K562 (cell line): ENCODE results near the gene ATF4. TPM values are rescaled to one million over a fixed set of nuclear protein-coding genes. Genes with fewer than 3 reads are reported as not detected.

Experiments
- BMI1 ChIP-seq: fragments of 150-350 bp; IDR thresholded peaks from 2 replicates; pipeline ENCODE4 v1.6.1; 2014; ENCODE audit warnings: low read length
- CXXC5 ChIP-seq: fragments of 250-450 bp; sonication (Bioruptor Pico); IDR thresholded peaks from 2 replicates; pipeline ENCODE4 v1.8.0; 2022; ENCODE audit warnings: inconsistent platforms, mild to moderate bottlenecking, moderate library complexity
- HNRNPH1 ChIP-seq: fragments of 200-400 bp; formaldehyde crosslinking; optimal IDR thresholded peaks from 2 replicates; pipeline ENCODE3; 2017; ENCODE audit warnings: low read depth, mild to moderate bottlenecking, low read length, moderate library complexity
- MIER1 ChIP-seq: fragments of 450-650 bp; IDR thresholded peaks from 2 replicates; pipeline ENCODE4 v1.6.1; 2016; ENCODE audit warnings: antibody characterized with exemption, mild to moderate bottlenecking, low read depth
- MTA3 ChIP-seq: fragments of 450-650 bp; formaldehyde crosslinking; IDR thresholded peaks from 2 replicates; pipeline ENCODE4 v1.6.1; 2017; ENCODE audit warnings: mild to moderate bottlenecking, borderline replicate concordance
- NFE2L1 ChIP-seq: fragments of 450-650 bp; IDR thresholded peaks from 2 replicates; pipeline ENCODE4 v1.6.1; 2016; ENCODE audit warnings: missing genetic modification characterization, low read depth, mild to moderate bottlenecking, missing compliant biosample characterization, moderate library complexity, borderline replicate concordance
- NR2C1 ChIP-seq, 2 experiments: fragments of 450-650 bp; IDR thresholded peaks; 2 replicates each; pipeline ENCODE4 v1.6.1; 2017; ENCODE audit warnings: mild to moderate bottlenecking in 2 of 2, antibody characterized with exemption in 1 of 2, inconsistent platforms in 1 of 2, missing compliant biosample characterization in 1 of 2, missing genetic modification characterization in 1 of 2
- NR4A1 ChIP-seq, 2 experiments: fragments of 250-450 bp in 1 of 2; fragments of 450-650 bp in 1 of 2; sonication (Bioruptor Pico) in 1 of 2; IDR thresholded peaks; 2 replicates each; pipeline versions ENCODE4 v1.4.0 to v1.6.1; 2016 to 2020; ENCODE audit warnings: mild to moderate bottlenecking in 2 of 2, missing compliant biosample characterization in 1 of 2, missing genetic modification characterization in 1 of 2, moderate library complexity in 1 of 2
- NRF1 ChIP-seq, 2 experiments: fragments of 450-650 bp; IDR thresholded peaks in 1 of 2; conservative IDR thresholded peaks in 1 of 2; 2 replicates each; pipeline ENCODE4 v1.6.1; 2014; ENCODE audit warnings: mild to moderate bottlenecking in 2 of 2
- PHF21A ChIP-seq: fragments of 450-650 bp; IDR thresholded peaks from 2 replicates; pipeline ENCODE4 v1.6.1; 2017; ENCODE audit warnings: low read depth, borderline replicate concordance
- PHF8 ChIP-seq: fragments of 200-600 bp; sonication (generic); IDR thresholded peaks from 2 replicates; pipeline ENCODE4 v1.6.1; 2012; ENCODE audit warnings: mixed run types, mild to moderate bottlenecking, inconsistent platforms, low read length, moderate library complexity, borderline replicate concordance
- SIN3A ChIP-seq, 2 experiments: fragments of 150-350 bp in 1 of 2; IDR thresholded peaks; 2 replicates each; pipeline ENCODE4 v1.6.1; 2011 to 2016; ENCODE audit warnings: borderline replicate concordance in 2 of 2, low read depth in 2 of 2, low read length in 2 of 2, mild to moderate bottlenecking in 2 of 2, moderate library complexity in 2 of 2; ENCODE audit not compliant: control insufficient read depth in 1 of 2
- TEAD1 ChIP-seq, 2 experiments: fragments of 450-650 bp in 1 of 2; sonication (generic) in 1 of 2; formaldehyde crosslinking; IDR thresholded peaks; 2 replicates each; pipeline versions ENCODE4 v1.4.0 to v1.8.0; 2020 to 2022; ENCODE audit warnings: mild to moderate bottlenecking in 2 of 2, missing genetic modification reagents in 1 of 2
- ZNF224 ChIP-seq: sonication (generic); formaldehyde crosslinking; IDR thresholded peaks from 2 replicates; pipeline ENCODE4 v1.8.0; 2022; ENCODE audit warnings: mild to moderate bottlenecking, missing genetic modification reagents
- ZNF263 ChIP-seq: sonication (generic); formaldehyde crosslinking; IDR thresholded peaks from 2 replicates; pipeline ENCODE4 v1.8.0; 2022; ENCODE audit warnings: mild to moderate bottlenecking, missing genetic modification reagents, borderline replicate concordance
- ZNF274 ChIP-seq: IDR thresholded peaks from 2 replicates; pipeline ENCODE4 v1.6.1; 2011; ENCODE audit warnings: low read depth, mild to moderate bottlenecking, low read length, moderate library complexity, borderline replicate concordance
- ZNF551 ChIP-seq: fragments of 250-450 bp; sonication (Bioruptor Pico); IDR thresholded peaks from 2 replicates; pipeline ENCODE4 v1.5.0; 2021; ENCODE audit warnings: mild to moderate bottlenecking, moderate library complexity
- polyA plus RNA-seq, 8 experiments: library from polyadenylated mRNA; depleted of rRNA in 4 of 8; stranded (reverse) in 5 of 8; unstranded in 3 of 8; fragments of >200 nt; fragmentation: Nextera tagmentation in 2 of 8; fragmentation: Illumina TruSeq in 1 of 8; extraction: Ambion mirVana in 2 of 8; extraction: Trizol in 1 of 8; gene quantifications; 2 replicates each; pipeline versions ENCODE4 v1.2.1 to v1.2.3, GENCODE V29; 2011 to 2014; ENCODE audit warnings: inconsistent platforms in 1 of 8, missing spikeins in 1 of 8
- total RNA-seq, 7 experiments: library from RNA; depleted of rRNA in 6 of 7; stranded (reverse); fragments of >200 nt in 6 of 7; fragmentation: Illumina TruSeq in 2 of 7; extraction: Trizol in 2 of 7; gene quantifications; 2 replicates each; pipeline versions ENCODE4 v1.2.1 to v1.2.3, GENCODE V29; 2011 to 2021; ENCODE audit warnings: low replicate concordance in 1 of 7
- TF ChIP-seq, protein P1 (sequence below): fragments of 200-800 bp; sonication (Bioruptor generic); IDR thresholded peaks from 2 replicates; pipeline ENCODE4 v1.6.1; 2016; ENCODE audit warnings: missing genetic modification characterization, missing compliant biosample characterization
- TF ChIP-seq, protein P2 (sequence below): fragments of 250-450 bp; sonication (Bioruptor Pico); IDR thresholded peaks from 2 replicates; pipeline ENCODE4 v1.5.0; 2021

The ATF4 gene
- total and polyA plus RNA-seq, 9 of the 15 experiments (the other 6 are each of a cell fraction or from before 2014, with no cell fraction given) = 93.1 to 723 (median 355) TPM

- no peak for TF ChIP-seq PHF21A
- TF ChIP-seq CXXC5 = peak; percentile 55
- TF ChIP-seq TEAD1 (CRISPR knock-in tag; IDR thresholded peaks at IDR 0.05) = peak in 1 of 2 experiments; percentile 65; a peak in 1 of 4 replicates
- TF ChIP-seq HNRNPH1 = no peak
- TF ChIP-seq, protein P1, sequence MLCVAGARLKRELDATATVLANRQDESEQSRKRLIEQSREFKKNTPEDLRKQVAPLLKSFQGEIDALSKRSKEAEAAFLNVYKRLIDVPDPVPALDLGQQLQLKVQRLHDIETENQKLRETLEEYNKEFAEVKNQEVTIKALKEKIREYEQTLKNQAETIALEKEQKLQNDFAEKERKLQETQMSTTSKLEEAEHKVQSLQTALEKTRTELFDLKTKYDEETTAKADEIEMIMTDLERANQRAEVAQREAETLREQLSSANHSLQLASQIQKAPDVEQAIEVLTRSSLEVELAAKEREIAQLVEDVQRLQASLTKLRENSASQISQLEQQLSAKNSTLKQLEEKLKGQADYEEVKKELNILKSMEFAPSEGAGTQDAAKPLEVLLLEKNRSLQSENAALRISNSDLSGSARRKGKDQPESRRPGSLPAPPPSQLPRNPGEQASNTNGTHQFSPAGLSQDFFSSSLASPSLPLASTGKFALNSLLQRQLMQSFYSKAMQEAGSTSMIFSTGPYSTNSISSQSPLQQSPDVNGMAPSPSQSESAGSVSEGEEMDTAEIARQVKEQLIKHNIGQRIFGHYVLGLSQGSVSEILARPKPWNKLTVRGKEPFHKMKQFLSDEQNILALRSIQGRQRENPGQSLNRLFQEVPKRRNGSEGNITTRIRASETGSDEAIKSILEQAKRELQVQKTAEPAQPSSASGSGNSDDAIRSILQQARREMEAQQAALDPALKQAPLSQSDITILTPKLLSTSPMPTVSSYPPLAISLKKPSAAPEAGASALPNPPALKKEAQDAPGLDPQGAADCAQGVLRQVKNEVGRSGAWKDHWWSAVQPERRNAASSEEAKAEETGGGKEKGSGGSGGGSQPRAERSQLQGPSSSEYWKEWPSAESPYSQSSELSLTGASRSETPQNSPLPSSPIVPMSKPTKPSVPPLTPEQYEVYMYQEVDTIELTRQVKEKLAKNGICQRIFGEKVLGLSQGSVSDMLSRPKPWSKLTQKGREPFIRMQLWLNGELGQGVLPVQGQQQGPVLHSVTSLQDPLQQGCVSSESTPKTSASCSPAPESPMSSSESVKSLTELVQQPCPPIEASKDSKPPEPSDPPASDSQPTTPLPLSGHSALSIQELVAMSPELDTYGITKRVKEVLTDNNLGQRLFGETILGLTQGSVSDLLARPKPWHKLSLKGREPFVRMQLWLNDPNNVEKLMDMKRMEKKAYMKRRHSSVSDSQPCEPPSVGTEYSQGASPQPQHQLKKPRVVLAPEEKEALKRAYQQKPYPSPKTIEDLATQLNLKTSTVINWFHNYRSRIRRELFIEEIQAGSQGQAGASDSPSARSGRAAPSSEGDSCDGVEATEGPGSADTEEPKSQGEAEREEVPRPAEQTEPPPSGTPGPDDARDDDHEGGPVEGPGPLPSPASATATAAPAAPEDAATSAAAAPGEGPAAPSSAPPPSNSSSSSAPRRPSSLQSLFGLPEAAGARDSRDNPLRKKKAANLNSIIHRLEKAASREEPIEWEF (CRISPR knock-in tag) = no peak
- no peak; the same call in 1 of the 2 replicates for TF ChIP-seq BMI1
- no peak for TF ChIP-seq ZNF551
- no peak for TF ChIP-seq NR4A1 (CRISPR knock-in tag; IDR thresholded peaks at IDR 0.05)
- TF ChIP-seq NR4A1 (tag; IDR thresholded peaks at IDR 0.05) = no peak
- no peak for TF ChIP-seq ZNF224 (CRISPR knock-in tag)
- TF ChIP-seq ZNF263 (CRISPR knock-in tag) = peak; percentile 72; the same call in 1 of the 2 replicates
- TF ChIP-seq NRF1 (conservative IDR thresholded peaks at IDR 0.05 in 1 of 2, IDR thresholded peaks at IDR 0.05 in 1 of 2) = no peak
- TF ChIP-seq, protein P2, sequence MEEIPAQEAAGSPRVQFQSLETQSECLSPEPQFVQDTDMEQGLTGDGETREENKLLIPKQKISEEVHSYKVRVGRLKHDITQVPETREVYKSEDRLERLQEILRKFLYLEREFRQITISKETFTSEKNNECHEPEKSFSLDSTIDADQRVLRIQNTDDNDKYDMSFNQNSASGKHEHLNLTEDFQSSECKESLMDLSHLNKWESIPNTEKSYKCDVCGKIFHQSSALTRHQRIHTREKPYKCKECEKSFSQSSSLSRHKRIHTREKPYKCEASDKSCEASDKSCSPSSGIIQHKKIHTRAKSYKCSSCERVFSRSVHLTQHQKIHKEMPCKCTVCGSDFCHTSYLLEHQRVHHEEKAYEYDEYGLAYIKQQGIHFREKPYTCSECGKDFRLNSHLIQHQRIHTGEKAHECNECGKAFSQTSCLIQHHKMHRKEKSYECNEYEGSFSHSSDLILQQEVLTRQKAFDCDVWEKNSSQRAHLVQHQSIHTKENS = no peak
- no peak for TF ChIP-seq NFE2L1 (tag)
- TF ChIP-seq MTA3 = no peak
- TF ChIP-seq PHF8 = no peak
- no peak for TF ChIP-seq NR2C1 (IDR thresholded peaks at IDR 0.05)
- TF ChIP-seq NR2C1 (tag; IDR thresholded peaks at IDR 0.05) = no peak
- TF ChIP-seq ZNF274 = no peak
- TF ChIP-seq MIER1 = no peak
- peak in 1 of 2 experiments; percentile 70; a peak in 1 of 4 replicates for TF ChIP-seq SIN3A (IDR thresholded peaks at IDR 0.05; ENCODE audit: borderline replicate concordance in 2 of 2, control insufficient read depth in 1 of 2, low read depth in 2 of 2, low read length in 2 of 2)
These were observed 8.5 kb downstream of the ATF4 start (continued) for GRCh38 chr22:39528681-39529486.
